Erythroblast (primary cell): ENCODE results near the gene SCYGR2.
"Not testable (repeated sequence)": the region's sequence is repeated elsewhere in the genome, so short reads cannot be mapped to it uniquely, and the experiment has no call there.

ENCODE experiments used
- DNase-seq, 2 experiments: peaks; one replicate each; lab custom pipeline; 2025; lab: John Stamatoyannopoulos, UW
- GATA1 ChIP-seq: IDR thresholded peaks from 2 replicates; pipeline ENCODE4 v1.6.1; 2011; ENCODE audit warnings: low read depth, mild to moderate bottlenecking, control low read depth, low read length, moderate library complexity
- POLR2A ChIP-seq: IDR thresholded peaks from 2 replicates; pipeline ENCODE4 v1.6.1; 2011; ENCODE audit warnings: mild to moderate bottlenecking, low read length

SCYGR2 gene

GRCh38 chr2:227598835-227599503, at the start of gene SCYGR2:
SCYGR2 (plus strand) TSS chr2:227598893; CDS start chr2:227598893, 0 bp downstream.
- DNase-seq: not testable (repeated sequence)

DNA sequence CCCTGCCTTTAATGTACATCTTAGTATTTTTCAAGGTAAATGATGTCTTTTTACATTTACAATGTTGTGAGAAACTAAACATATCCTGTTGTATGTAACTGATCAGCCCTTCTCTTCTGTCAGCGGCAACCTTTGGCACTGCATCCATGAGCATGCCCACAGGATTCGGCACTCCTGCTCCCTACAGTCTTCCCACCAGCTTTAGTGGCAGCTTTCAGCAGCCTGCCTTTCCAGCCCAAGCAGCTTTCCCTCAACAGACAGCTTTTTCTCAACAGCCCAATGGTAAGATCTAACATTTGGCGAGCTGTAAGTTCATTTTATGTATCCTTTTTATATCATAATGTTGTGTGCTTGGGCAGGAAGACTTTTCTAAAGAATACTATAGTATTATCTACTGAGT, 46.9 kb upstream of the SCYGR2 start:
- no peak for DNase-seq
- no peak for TF ChIP-seq GATA1
- no peak for TF ChIP-seq POLR2A

- TF ChIP-seq GATA1: no peak
- TF ChIP-seq POLR2A: no peak
- DNase-seq: no peak
These were observed 36.1 kb upstream of the SCYGR2 start for GRCh38 chr2:227562581-227562980.

GRCh38 chr2:227565080-227565479, 33.6 kb upstream of the SCYGR2 start:
- DNase-seq: no peak
- TF ChIP-seq GATA1: no peak
- TF ChIP-seq POLR2A: no peak

GRCh38 chr2:227566012-227566411, 32.7 kb upstream of the SCYGR2 start:
- no peak for DNase-seq
- TF ChIP-seq POLR2A (no peak), GATA1 (no peak)

- TF ChIP-seq GATA1 (no peak), POLR2A (no peak)
- DNase-seq: no peak
These were observed 29.9 kb upstream of the SCYGR2 start for GRCh38 chr2:227568852-227569169.

- TF ChIP-seq GATA1: no peak
- TF ChIP-seq POLR2A: no peak
- DNase-seq: no peak
These were observed 28.1 kb upstream of the SCYGR2 start for GRCh38 chr2:227570615-227571014.

GRCh38 chr2:227576110-227576509, 22.6 kb upstream of the SCYGR2 start:
- DNase-seq: no peak

DNA sequence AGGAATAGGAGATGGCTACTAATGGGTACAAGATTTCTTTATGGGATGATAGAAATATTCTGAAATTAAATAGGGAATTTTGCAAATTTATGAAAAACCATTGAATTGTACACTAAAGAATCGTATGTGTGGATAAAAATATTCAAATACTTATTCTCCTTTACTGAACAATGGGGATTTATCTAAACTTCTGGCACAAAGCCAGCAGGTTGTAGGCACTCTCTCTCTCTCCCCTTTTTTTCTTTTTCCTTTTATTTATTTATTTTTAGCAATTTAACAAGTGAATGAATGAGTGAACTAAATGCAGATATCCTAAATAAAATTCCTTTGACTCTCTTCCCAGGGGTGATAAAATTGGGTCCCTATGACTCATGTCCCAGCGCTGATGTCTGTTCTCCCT, 21.9 kb upstream of the SCYGR2 start:
- no peak for DNase-seq
- TF ChIP-seq POLR2A (no peak), GATA1 (no peak)

More at GRCh38 chr2:227576110-227576509, 22.6 kb upstream of the SCYGR2 start:
- no peak for TF ChIP-seq POLR2A
- no peak for TF ChIP-seq GATA1

GRCh38 chr2:227577555-227577954, 21.1 kb upstream of the SCYGR2 start:
- no peak for DNase-seq
- TF ChIP-seq GATA1: no peak
- no peak for TF ChIP-seq POLR2A

DNA sequence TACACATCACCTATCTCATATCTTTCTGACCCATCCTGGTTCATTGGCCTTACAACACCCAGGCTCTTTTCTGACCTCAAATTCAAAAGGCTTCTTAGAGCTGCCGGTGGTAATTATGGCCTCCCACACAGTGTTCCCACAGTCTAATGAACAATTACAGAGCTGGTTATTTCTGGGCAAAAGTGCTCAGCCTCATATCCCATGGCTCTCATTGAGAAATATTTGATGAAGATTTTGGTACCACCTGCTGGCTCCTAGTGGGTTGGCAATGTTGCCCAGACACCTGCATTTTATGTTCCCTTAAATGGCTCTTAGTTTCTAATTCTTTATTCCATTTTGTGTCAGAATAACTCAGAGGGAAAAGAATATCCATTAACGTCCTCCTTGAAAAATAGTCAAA, 20.1 kb upstream of the SCYGR2 start:
- DNase-seq: peak in 1 of 2 experiments; percentile 9
- TF ChIP-seq POLR2A (no peak), GATA1 (no peak)

DNA sequence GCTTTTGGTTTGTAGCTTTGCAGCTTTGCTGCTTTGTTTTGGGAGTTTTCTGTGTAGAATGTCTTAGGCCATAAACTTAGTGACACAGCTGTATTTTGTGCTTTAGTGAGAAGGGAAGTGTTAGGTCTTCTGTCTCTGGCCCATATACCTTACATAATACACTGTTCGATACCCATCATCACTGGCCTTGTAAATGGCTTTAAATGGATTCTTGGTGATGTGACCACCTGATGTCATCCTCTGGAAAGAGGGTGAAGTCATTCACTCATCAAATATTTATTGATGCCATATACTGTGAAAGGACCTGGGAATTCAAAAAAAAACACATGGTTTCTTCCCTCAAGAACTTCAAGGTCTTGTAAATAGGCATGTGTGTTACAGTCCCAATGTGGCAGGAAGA, 18.9 kb upstream of the SCYGR2 start:
- no peak for DNase-seq
- no peak for TF ChIP-seq POLR2A

DNA sequence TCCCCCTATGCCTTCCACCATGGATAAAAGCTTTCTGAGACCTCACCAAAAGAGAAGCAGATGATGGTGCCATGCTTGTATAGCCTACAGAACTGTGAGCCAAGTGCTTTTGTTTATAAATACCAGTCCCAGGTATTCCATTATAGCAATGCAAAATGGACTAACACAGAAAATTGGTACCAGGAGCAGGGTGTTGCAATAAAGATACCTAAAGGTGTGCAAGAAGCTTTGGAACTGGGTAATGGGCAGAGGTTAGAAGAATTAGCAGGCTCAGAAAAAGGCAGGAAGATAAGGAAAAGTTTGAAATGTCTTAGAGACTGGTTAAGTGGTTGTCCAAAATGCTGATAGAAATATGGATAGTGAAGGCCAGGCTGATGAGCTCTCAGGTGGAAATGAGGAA, 16.3 kb upstream of the SCYGR2 start:
- DNase-seq: no peak
- TF ChIP-seq POLR2A (no peak), GATA1 (no peak)

DNA sequence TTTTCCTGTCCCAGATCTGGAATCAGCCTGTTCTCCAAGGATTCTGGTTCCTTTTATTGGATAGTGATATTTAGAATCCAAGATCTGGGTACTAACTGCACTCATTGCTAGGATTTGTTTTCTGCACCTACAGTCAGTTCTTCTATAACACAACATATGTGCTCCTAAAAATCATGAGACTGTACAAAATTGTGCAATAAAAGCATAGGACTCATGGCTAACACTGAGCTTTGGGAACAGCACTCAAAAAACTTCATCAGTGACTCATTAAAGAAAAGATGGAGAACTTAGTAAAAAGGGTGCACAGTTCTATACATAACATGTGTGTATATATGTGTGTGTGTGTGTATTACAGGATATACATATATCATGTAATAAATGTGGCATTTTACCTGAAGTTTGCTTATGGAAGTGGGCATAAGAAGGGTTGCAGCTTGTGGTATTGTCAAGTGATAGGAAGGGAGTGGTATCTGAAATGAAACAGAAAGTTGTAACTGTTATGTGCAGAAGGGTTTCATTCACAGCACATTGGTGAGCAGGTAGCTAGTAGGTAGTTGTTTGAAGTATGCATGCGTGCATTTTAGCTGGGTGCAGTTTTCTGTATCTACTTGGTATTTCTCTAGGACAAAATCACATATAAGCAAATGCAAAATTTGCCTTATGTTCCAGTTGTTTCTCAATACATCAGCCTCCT, 5.9 kb upstream of the SCYGR2 start:
- DNase-seq: no peak
- TF ChIP-seq GATA1: no peak

DNA sequence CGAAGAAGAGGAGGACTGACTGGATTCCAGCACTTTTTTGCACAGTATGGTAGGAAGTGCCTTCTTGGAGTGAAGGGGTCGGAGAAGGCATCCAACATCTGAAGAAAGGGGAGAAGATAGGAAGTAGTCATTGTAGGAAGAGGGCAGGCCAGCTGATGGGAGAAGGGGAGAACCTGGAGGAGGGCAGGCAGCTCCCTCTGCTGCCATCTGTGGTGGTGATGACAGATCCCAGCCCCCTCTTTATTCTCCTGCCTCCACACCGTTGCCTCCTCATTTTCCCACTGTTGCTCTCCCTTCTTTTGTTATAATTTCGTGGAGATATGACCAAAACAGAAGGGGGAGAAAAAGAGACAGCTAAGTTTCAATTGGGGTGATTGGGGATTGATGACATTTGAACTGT, 2.9 kb upstream of the SCYGR2 start:
- no peak for TF ChIP-seq POLR2A
- no peak for TF ChIP-seq GATA1
- DNase-seq: no peak
